SU-DHL-6 (cell line): Measurements from ENCODE around the gene SRGN.

Experiments
- CTCF ChIP-seq: fragments of 200-600 bp; sonication (generic); IDR thresholded peaks from one replicate; pipeline ENCODE4 v1.5.1; 2017; ENCODE audit warnings: antibody characterized with exemption, mild to moderate bottlenecking, low read length, moderate library complexity; ENCODE audit not compliant: insufficient read depth, poor library complexity, severe bottlenecking
- EZH2phosphoT487 ChIP-seq: fragments of 200-600 bp; sonication (generic), shearing (Covaris generic); conservative IDR thresholded peaks from 2 replicates; pipeline ENCODE4 v1.6.1; 2018; ENCODE audit warnings: mild to moderate bottlenecking, antibody characterized with exemption, low read length, moderate library complexity, mixed read lengths

- no peak for TF ChIP-seq CTCF
- no peak for TF ChIP-seq EZH2phosphoT487
Measured at GRCh38 chr10:69055241-69055640, 32.7 kb upstream of the SRGN start.
